ENCODE results near the gene UBE2J2.

The UBE2J2 gene

DNA sequence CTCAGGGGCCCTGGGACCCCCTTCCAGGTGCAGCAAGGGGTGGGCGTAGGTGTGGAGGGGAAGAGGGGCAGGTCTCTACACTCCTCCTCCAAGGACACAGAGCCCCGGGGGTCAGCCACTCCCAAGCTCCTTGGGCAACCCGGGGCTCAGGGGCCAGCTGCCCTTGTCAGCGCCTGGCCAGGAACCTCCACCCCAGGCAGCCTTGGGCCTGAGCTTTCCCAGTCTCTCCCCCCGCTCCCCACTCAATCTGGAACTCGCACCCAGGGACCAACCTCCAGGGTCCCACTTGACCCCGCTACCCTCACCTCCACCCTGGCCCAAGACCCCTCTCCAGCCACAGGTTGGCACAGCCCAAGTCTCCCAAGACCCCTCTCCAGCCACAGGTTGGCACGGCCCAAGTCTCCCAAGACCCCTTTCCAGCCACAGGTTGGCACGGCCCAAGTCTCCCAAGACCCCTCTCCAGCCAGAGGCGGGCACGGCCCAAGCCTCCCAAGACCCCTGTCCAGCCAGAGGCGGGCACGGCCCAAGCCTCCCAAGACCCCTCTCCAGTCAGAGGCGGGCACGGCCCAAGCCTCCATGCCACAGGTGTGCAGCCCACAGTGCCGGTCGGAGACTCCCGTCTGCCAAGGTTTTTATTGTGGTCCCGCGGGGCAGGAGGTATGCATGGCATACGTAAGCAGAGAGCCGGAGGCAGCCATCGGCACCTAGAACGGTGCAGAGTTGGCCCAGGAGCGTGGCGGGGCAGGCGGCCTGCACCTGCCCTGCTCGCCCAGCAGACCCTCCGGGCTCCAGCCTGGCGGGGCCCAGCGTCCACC, 62.7 kb downstream of the UBE2J2 start:
- Histone ChIP-seq H3K27ac (ENCODE audit: low read depth, low read length) (no peak overlapping the region), H3K36me3 (ENCODE audit: insufficient read depth, low read length) (no peaks in the 10 kb centered on the region), H3K9ac (ENCODE audit: low read depth, low read length) (no peak overlapping the region), H3K27me3 (ENCODE audit: insufficient read depth, low read length) (peaks cover 17% of the 10 kb centered on the region), H3K4me3 (ENCODE audit: low read length) (no peak overlapping the region), H3K4me1 (ENCODE audit: insufficient read depth, low read length) (no peaks in the 10 kb centered on the region; the same call in 1 of the 2 replicates), H3K9me3 (ENCODE audit: insufficient read depth, low read depth, low read length) (no peaks in the 10 kb centered on the region)
- 93% methylated on average over 30 of the region's 31 CpGs for WGBS

DNA sequence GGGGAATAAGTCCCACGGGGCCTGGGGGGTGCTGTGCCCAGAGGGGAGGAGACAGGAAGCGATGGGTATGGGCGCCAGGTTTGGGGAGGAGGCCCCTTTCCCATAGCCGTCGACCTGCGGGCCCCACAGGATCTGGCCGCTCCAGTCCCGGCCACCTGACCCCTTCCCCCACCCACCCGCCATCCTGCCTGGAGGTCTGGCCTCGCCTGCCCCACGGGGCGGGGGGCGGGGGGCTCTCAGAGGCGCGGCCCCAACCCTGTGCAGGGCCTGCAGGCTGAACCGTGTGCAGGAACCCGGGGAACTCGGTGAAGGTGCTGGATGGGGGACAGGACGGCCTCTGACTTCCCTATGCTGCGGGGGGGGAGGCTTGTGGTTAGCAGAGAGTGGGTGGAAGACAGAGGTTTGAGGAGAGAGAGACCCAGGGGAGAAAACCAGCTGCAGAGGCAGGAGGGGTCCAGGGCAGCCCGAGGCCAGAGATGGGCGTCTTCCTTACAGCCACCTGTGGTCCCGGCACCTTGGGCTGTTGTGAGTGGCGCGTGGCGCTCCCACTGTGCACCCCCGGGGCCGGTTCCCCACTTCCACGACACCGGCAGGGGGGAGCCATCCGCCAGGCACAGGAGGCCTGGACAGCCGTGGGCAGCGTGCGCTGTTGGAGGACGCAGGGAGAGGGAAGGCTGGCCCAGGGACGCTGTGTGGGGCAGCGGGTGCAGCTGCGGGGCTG, 64.8 kb downstream of the UBE2J2 start:
- WGBS, result 89% methylated on average over 37 of the region's 38 CpGs
- H3K4me1 ChIP-seq (ENCODE audit: insufficient read depth, low read length), result no peaks in the 10 kb centered on the region; the same call in 1 of the 2 replicates
- H3K36me3 ChIP-seq (ENCODE audit: insufficient read depth, low read length), result no peaks in the 10 kb centered on the region
- no peak overlapping the region for H3K4me3 ChIP-seq (ENCODE audit: low read length)
- H3K9ac ChIP-seq (ENCODE audit: low read depth, low read length), result no peak overlapping the region
- peaks cover 28% of the 10 kb centered on the region for H3K27me3 ChIP-seq (ENCODE audit: insufficient read depth, low read length)
- H3K9me3 ChIP-seq (ENCODE audit: insufficient read depth, low read depth, low read length), result no peaks in the 10 kb centered on the region
- no peak overlapping the region for H3K27ac ChIP-seq (ENCODE audit: low read depth, low read length)

DNA sequence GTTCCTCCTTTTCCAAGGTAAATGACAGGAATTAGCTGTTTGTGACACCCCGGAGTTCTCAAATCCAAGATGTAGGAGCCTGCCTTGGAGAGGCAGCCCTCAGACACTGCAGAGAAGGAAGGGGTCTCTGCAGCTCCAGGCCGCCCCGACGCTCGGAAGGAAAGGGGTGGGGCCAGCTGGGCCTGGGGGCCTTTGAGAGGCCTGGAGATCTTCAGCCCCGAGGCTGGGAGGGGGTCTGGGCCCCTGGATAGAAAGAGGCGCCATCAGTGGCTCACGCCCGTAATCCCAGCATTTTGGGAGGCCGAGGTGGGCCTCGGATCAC, 66.1 kb downstream of the UBE2J2 start:
- H3K9ac ChIP-seq (ENCODE audit: low read depth, low read length), result no peak overlapping the region
- H3K27ac ChIP-seq (ENCODE audit: low read depth, low read length), result no peak overlapping the region
- 84% methylated on average over 11 of the region's 11 CpGs for WGBS
- no peak overlapping the region for H3K4me3 ChIP-seq (ENCODE audit: low read length)
- no peaks in the 10 kb centered on the region; the same call in 1 of the 2 replicates for H3K4me1 ChIP-seq (ENCODE audit: insufficient read depth, low read length)
- H3K36me3 ChIP-seq (ENCODE audit: insufficient read depth, low read length), result no peaks in the 10 kb centered on the region
- H3K27me3 ChIP-seq (ENCODE audit: insufficient read depth, low read length), result peaks cover 35% of the 10 kb centered on the region
- H3K9me3 ChIP-seq (ENCODE audit: insufficient read depth, low read depth, low read length), result no peaks in the 10 kb centered on the region

DNA sequence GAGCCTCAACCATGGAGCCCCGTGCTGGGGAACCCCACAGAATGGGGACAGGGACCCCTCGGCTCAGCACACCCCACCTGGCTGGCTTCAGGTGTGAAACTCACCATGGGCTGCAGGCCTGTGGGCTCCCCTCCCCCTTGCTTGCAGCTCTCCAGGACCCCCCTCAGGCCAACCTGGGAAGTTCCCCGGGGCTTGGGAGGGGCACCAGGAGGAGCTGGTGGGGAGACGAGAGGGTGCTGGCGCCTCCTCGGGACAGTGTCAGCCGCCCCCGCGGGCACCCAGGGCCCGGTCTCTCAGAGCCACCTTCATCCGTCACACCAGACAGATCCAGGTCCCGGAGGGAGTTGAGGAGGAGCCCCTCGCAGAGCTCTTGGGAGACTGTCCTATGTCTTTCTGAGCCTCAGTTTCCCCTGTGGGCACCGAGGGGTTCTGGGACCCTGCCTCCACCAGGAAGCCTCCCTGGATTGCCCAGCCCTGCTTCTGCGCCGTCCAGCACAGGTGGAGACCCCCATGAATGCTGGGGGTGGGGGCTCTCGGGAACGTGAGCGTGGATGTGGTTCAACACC, 66.6 kb downstream of the UBE2J2 start:
- no peaks in the 10 kb centered on the region; the same call in 1 of the 2 replicates for H3K4me1 ChIP-seq (ENCODE audit: insufficient read depth, low read length)
- H3K9me3 ChIP-seq (ENCODE audit: insufficient read depth, low read depth, low read length), result no peaks in the 10 kb centered on the region
- peak overlapping the region; percentile 32; the same call in 1 of the 2 replicates for H3K4me3 ChIP-seq (ENCODE audit: low read length)
- no peak overlapping the region for H3K9ac ChIP-seq (ENCODE audit: low read depth, low read length)
- no peaks in the 10 kb centered on the region for H3K36me3 ChIP-seq (ENCODE audit: insufficient read depth, low read length)
- no peak overlapping the region for H3K27ac ChIP-seq (ENCODE audit: low read depth, low read length)
- 76% methylated on average over 19 of the region's 19 CpGs for WGBS
- peaks cover 35% of the 10 kb centered on the region for H3K27me3 ChIP-seq (ENCODE audit: insufficient read depth, low read length)

DNA sequence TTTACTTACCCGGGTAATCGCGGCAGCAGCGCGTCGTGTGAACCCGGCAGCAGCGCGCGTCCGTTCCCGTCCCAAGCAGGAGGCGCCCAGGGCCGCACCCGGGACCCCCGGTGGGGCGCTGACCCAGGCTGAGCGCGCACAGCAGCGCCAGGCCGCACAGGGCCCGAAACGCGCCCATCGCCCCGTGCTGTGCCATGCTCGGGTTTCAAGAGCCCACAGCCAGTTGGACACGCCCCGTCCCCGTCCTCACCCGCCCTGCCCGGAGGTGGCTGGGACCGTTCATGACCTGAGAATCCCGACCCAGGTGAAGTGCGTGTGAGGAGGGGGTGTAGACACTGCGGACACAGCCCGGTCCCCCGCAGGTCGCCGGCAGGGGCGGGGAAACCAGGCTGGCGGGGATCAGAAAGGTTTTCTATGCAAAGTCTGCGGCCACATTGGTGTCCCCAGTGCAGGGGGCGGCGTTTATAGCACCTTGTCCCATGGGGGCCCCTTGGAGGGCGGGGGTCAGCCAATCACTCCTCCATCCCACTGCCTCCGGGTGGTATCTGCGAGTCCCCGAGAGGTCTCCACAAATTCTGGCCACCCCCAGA, 67.2 kb downstream of the UBE2J2 start, which contains the start of gene TNFRSF18:
TSS of gene TNFRSF18 (minus strand) at position 217 of the 590 bp plus-strand sequence. CDS start at position 196, 21 bp downstream.
- peaks cover 36% of the 10 kb centered on the region for H3K27me3 ChIP-seq (ENCODE audit: insufficient read depth, low read length)
- H3K36me3 ChIP-seq (ENCODE audit: insufficient read depth, low read length), result no peaks in the 10 kb centered on the region
- 11% methylated on average over 49 of the region's 49 CpGs for WGBS
- peak within 1 kb of the TSS; percentile 32 for H3K4me3 ChIP-seq (ENCODE audit: low read length)
- no peak within 1 kb of the TSS for H3K27ac ChIP-seq (ENCODE audit: low read depth, low read length)
- H3K9me3 ChIP-seq (ENCODE audit: insufficient read depth, low read depth, low read length), result no peaks in the 10 kb centered on the region
- no peak within 1 kb of the TSS for H3K9ac ChIP-seq (ENCODE audit: low read depth, low read length)
- H3K4me1 ChIP-seq (ENCODE audit: insufficient read depth, low read length), result no peaks in the 10 kb centered on the region; the same call in 1 of the 2 replicates

DNA sequence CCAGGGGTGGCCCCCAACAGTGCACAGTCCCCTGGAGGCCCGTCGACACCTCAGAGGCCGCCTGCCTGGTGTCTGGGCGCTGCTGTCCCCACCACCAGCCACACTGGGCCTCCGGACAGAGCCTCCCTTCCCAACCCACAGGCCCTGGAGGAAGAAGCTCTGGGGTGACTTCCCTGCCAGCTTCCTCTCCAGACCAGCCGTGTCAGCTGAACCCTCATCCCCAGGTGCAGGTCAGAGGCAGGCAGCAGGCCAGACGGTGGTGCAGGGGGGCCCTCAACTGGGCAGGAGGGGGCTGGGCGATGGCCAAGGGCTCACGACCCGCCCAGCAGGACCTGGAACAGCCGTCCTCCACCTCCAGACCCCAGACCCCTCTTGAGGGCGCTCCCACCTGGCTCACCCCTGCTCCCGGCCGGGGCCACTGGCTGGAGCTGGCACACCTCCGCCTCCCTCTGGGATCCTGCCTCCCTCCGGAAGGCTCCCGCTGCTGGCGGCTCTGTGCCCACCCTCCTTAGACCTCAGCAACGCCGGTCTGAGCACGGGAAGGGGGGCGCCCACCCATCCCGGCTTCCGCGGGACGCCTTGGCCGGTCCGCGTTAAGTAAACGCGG, 67.8 kb downstream of the UBE2J2 start:
- 33% methylated on average over 31 of the region's 31 CpGs for WGBS
- Histone ChIP-seq H3K9me3 (ENCODE audit: insufficient read depth, low read depth, low read length) (no peaks in the 10 kb centered on the region), H3K4me3 (ENCODE audit: low read length) (peak overlapping the region; percentile 32), H3K4me1 (ENCODE audit: insufficient read depth, low read length) (no peaks in the 10 kb centered on the region; the same call in 1 of the 2 replicates), H3K9ac (ENCODE audit: low read depth, low read length) (no peak overlapping the region), H3K36me3 (ENCODE audit: insufficient read depth, low read length) (no peaks in the 10 kb centered on the region), H3K27ac (ENCODE audit: low read depth, low read length) (no peak overlapping the region), H3K27me3 (ENCODE audit: insufficient read depth, low read length) (peaks cover 38% of the 10 kb centered on the region)

DNA sequence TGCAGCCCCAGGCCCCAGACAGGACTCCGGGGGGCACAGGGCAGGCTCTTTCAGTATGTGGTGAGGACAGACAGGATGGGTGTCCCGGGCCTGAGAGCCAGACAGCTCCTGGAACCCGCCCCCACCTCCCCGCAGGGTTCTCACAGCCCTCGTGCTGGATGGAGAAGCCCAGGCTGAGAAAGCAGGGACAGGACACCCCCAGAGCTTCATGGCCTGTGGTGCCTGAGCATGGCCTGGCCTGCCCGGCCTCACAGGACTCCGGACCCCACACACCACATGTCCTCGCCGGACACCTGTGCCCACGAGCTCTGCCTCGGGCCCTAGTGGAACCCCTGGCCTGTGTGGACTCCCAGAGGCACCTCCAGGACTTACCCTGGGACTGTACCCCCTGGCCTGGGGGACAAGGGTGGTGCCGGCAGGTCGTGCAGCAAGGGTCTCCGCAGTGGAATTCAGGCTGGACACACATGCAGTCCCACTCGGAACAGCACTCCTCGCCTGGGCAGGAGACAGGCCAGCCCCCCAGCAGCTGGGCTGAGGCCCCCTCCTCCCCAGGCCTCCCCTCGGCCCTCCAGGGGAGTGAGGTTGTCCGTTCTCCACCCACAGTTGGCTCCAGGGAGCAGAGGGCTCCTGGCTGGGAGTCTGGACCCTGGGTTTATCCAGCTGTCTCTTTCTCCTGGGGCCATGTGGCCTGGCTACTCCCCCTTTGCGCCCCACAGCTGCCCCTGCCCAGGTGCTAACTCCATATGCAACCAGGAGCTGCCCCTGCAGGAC, 68.5 kb downstream of the UBE2J2 start:
- WGBS, result 92% methylated on average over 19 of the region's 19 CpGs
- Histone ChIP-seq H3K36me3 (ENCODE audit: insufficient read depth, low read length) (no peaks in the 10 kb centered on the region), H3K27ac (ENCODE audit: low read depth, low read length) (no peak overlapping the region), H3K9me3 (ENCODE audit: insufficient read depth, low read depth, low read length) (no peaks in the 10 kb centered on the region), H3K4me1 (ENCODE audit: insufficient read depth, low read length) (no peaks in the 10 kb centered on the region; the same call in 1 of the 2 replicates), H3K9ac (ENCODE audit: low read depth, low read length) (no peak overlapping the region), H3K27me3 (ENCODE audit: insufficient read depth, low read length) (peaks cover 42% of the 10 kb centered on the region), H3K4me3 (ENCODE audit: low read length) (no peak overlapping the region)

DNA sequence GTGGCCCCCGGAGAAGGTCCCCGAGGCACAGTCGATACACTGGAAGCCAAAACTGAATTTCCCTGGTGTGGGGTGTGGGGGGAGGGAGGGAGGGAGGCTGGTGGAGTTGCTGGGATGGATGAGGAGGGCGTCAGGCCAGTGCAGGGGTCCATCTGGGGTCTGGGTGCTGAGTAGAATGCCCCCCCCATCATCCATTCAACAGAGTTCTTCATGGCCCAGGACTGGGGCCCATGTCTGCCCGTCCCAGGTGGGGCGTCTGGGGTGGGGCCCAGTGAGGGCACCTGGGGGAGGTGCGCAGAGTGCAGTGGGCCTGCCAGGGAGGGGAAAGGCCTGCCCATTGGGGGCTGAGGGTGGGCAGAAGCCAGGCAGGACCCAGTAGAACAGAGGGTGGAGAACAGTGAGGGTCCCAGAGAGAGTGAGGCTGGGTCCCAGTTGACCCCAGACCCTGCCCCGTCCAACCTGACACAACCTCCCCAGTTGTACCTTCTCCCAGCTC, 69.2 kb downstream of the UBE2J2 start:
- WGBS, result 87% methylated on average over 8 of the region's 8 CpGs
- Histone ChIP-seq H3K9ac (ENCODE audit: low read depth, low read length) (no peak overlapping the region), H3K27me3 (ENCODE audit: insufficient read depth, low read length) (peaks cover 42% of the 10 kb centered on the region)

More for the DNA sequence above, 69.2 kb downstream of the UBE2J2 start:
- no peaks in the 10 kb centered on the region for H3K36me3 ChIP-seq (ENCODE audit: insufficient read depth, low read length)
- H3K9me3 ChIP-seq (ENCODE audit: insufficient read depth, low read depth, low read length), result no peaks in the 10 kb centered on the region
- no peak overlapping the region for H3K27ac ChIP-seq (ENCODE audit: low read depth, low read length)
- H3K4me1 ChIP-seq (ENCODE audit: insufficient read depth, low read length), result no peaks in the 10 kb centered on the region; the same call in 1 of the 2 replicates
- H3K4me3 ChIP-seq (ENCODE audit: low read length), result no peak overlapping the region

All from HUES64 (cell line).